Measurements from ENCODE around the gene TAF9. TPM values are rescaled to one million over a fixed set of nuclear protein-coding genes. Genes with fewer than 3 reads are reported as not detected.

Gene TAF9, protein sequence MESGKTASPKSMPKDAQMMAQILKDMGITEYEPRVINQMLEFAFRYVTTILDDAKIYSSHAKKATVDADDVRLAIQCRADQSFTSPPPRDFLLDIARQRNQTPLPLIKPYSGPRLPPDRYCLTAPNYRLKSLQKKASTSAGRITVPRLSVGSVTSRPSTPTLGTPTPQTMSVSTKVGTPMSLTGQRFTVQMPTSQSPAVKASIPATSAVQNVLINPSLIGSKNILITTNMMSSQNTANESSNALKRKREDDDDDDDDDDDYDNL
- 10 to 100 TPM; 44.3 to 44.6 TPM for polyA plus RNA-seq

DNA sequence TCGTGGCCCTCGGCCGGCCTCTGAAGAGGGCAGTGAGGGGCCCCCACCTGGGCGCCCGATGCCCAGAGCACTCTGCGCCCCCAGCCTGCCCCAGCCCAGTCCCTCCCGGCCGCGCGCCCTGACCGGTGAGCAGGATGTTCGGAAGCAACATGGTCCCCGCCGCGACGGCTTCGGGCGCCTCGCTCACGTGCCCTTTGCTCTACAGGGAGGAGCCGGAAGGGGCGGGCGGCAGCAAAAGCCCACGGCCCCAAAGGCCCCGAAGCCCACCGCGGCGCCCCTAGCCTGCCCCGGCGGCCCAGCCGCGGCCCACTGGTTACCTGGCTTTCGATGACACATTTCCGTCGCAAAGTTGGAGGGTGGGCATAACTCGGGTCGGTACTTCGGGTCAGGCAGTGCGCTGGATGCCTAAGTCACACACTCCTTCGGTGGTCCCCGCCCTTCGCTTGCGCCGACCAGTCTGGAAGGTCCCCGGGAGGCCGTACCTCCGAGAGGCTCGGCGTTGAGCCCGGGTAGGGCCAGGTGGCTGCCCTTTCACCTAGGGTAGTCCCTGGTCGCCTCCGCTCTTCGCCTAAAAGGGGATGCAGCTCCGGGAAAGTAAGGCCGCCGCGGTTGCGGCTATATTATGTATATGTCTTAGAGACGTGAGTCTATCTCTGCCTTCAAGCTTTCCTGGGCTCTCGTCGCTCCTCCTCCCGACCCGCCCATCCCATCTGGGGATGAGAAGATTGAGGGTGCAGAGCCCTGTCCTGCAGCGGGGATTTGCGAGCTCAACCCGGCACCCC is at the start of gene TAF9, which contains the start of the genes AK6 and RAD17:
TAF9 (minus strand) TSS at position 181 of the 782 bp plus-strand sequence. CDS start 3,783 bp downstream, outside the sequence.
AK6 (minus strand) TSS at position 181 of the 782 bp plus-strand sequence; CDS start at position 151, 30 bp downstream.
RAD17 (plus strand) TSS at position 479 of the 782 bp plus-strand sequence. CDS start 2,391 bp downstream, outside the sequence.
- H3K27ac ChIP-seq (ENCODE audit: low read depth in 2 of 2, low read length in 1 of 2), result peak within 1 kb of the TSS; percentile 97 to 99

DNA sequence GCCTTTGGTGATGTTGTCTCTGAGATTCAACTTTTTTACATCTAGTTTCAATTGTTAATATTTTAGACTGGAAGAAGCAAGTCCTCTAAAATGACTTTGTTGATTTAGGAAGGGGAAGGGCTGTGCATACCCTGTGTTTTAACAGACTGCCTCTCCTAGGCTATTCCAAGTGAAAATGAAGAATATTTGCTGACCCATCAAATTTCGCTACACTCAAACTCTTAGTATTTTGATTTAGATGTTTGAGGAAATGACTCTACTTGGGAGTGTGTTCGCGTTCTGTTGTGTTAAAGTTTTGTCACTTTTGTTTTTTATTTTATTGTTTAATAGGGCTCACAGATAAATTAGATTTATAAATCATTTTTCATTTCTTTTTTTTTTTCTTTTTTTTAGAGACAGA is 49.2 kb upstream of the TAF9 start:
- Histone ChIP-seq H3K36me3 (ENCODE audit: control insufficient read depth in 2 of 2, insufficient read depth in 2 of 2, low read length in 1 of 2) (peaks cover 0 to 3% of the 10 kb centered on the region in 2 donors), H3K27ac (ENCODE audit: low read depth in 2 of 2, low read length in 1 of 2) (no peak overlapping the region), H3K4me1 (ENCODE audit: control insufficient read depth in 2 of 2, insufficient read depth in 2 of 2, low read length in 1 of 2) (peaks cover 0 to 6% of the 10 kb centered on the region in 2 donors), H3K9me3 (ENCODE audit: control insufficient read depth in 2 of 2, insufficient read depth in 1 of 2, low read depth in 1 of 2, low read length in 1 of 2) (no peaks in the 10 kb centered on the region), H3K27me3 (ENCODE audit: control insufficient read depth in 1 of 2, insufficient read depth in 2 of 2, low read length in 2 of 2) (no peaks in the 10 kb centered on the region), H3K4me3 (ENCODE audit: low read depth in 1 of 2, low read length in 2 of 2) (no peak overlapping the region)
- 97 to 98% methylated on average over 3 of the region's 3 CpGs for WGBS, 2 donors

More for the DNA sequence above, at the start of gene TAF9, which contains the start of the genes AK6 and RAD17:
- WGBS, 2 donors, result 0 to 1% methylated on average over 59 to 66 of the region's 66 CpGs
- no peaks in the 10 kb centered on the region for H3K9me3 ChIP-seq (ENCODE audit: control insufficient read depth in 2 of 2, insufficient read depth in 1 of 2, low read depth in 1 of 2, low read length in 1 of 2)
- H3K4me3 ChIP-seq (ENCODE audit: low read depth in 1 of 2, low read length in 2 of 2), result peak within 1 kb of the TSS; percentile 76 to 96
- H3K27me3 ChIP-seq (ENCODE audit: control insufficient read depth in 1 of 2, insufficient read depth in 2 of 2, low read length in 2 of 2), result no peaks in the 10 kb centered on the region
- peaks cover 3 to 4% of the 10 kb centered on the region in 2 donors for H3K4me1 ChIP-seq (ENCODE audit: control insufficient read depth in 2 of 2, insufficient read depth in 2 of 2, low read length in 1 of 2)
- no peaks in the 10 kb centered on the region for H3K36me3 ChIP-seq (ENCODE audit: control insufficient read depth in 2 of 2, insufficient read depth in 2 of 2, low read length in 1 of 2)

DNA sequence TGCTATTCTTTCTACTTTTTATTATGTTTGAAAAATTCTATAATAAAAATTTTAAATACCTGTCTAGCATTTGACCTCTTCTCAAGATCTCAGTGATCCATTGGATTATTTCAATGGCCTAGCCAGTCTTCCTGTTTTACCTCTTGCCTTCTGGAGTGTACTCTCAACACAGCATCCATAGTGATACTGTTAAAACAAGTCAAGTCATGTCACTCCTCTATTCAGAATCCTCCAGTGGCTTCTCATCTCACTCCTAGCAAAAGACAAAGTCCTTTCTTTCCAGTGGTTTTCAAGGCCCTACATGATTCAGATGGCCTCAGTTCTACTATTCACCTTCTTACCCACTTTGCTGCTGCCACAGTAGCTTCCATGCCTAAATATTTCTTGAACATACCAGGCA is 47.4 kb upstream of the TAF9 start:
- H3K27ac ChIP-seq (ENCODE audit: low read depth in 2 of 2, low read length in 1 of 2), result no peak overlapping the region
- H3K4me3 ChIP-seq (ENCODE audit: low read depth in 1 of 2, low read length in 2 of 2), result no peak overlapping the region
- H3K4me1 ChIP-seq (ENCODE audit: control insufficient read depth in 2 of 2, insufficient read depth in 2 of 2, low read length in 1 of 2), result peaks cover 0 to 6% of the 10 kb centered on the region in 2 donors
- H3K27me3 ChIP-seq (ENCODE audit: control insufficient read depth in 1 of 2, insufficient read depth in 2 of 2, low read length in 2 of 2), result no peaks in the 10 kb centered on the region
- H3K36me3 ChIP-seq (ENCODE audit: control insufficient read depth in 2 of 2, insufficient read depth in 2 of 2, low read length in 1 of 2), result peaks cover 0 to 3% of the 10 kb centered on the region in 2 donors
- H3K9me3 ChIP-seq (ENCODE audit: control insufficient read depth in 2 of 2, insufficient read depth in 1 of 2, low read depth in 1 of 2, low read length in 1 of 2), result no peaks in the 10 kb centered on the region

DNA sequence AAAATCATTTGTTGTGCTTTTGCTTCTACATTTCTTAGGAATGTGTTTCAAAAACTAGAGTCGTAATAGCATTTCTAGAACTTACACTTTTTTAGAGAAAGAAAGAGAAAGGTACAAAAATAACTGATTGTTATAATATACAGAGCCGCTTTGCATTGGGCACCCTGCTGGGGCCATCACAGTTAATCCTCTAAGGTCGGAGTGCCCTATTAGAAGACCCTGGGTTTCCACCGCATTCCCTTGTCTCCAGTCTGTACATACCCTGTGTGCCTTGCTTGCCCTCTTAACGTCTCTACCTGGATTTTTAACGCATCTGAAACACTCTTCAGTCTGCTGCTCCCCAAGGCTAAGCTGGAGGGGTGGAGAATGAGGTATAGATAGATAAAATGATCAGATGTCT is 46.9 kb upstream of the TAF9 start:
- no peak overlapping the region for H3K27ac ChIP-seq (ENCODE audit: low read depth in 2 of 2, low read length in 1 of 2)
- H3K9me3 ChIP-seq (ENCODE audit: control insufficient read depth in 2 of 2, insufficient read depth in 1 of 2, low read depth in 1 of 2, low read length in 1 of 2), result no peaks in the 10 kb centered on the region
- H3K27me3 ChIP-seq (ENCODE audit: control insufficient read depth in 1 of 2, insufficient read depth in 2 of 2, low read length in 2 of 2), result no peaks in the 10 kb centered on the region
- 52 to 64% methylated on average over 6 of the region's 6 CpGs for WGBS, 2 donors
- H3K36me3 ChIP-seq (ENCODE audit: control insufficient read depth in 2 of 2, insufficient read depth in 2 of 2, low read length in 1 of 2), result peaks cover 0 to 3% of the 10 kb centered on the region in 2 donors
- H3K4me3 ChIP-seq (ENCODE audit: low read depth in 1 of 2, low read length in 2 of 2), result peak overlapping the region in 1 of 2 donors; percentile 90
- peaks cover 0 to 6% of the 10 kb centered on the region in 2 donors for H3K4me1 ChIP-seq (ENCODE audit: control insufficient read depth in 2 of 2, insufficient read depth in 2 of 2, low read length in 1 of 2)

DNA sequence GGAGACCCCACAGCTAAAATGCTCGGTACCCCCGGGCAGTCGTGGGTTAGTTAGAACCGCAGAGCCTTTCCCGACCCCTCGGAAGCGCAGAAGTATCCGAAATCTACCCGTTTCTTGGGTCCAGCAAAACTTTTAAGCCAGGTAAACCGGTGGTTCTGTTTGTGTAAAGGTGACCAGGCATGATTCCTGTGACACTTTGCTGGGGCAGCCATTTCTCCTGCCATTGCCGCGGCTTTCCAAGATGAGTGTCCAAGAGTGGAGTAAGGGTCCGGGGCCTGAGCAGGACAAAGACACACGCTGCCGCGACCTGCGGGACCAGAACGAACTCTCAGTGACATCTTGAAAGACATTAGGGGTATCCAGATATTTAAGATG is 46.3 kb upstream of the TAF9 start:
- Histone ChIP-seq H3K4me3 (ENCODE audit: low read depth in 1 of 2, low read length in 2 of 2) (peak overlapping the region; percentile 87 to 90), H3K4me1 (ENCODE audit: control insufficient read depth in 2 of 2, insufficient read depth in 2 of 2, low read length in 1 of 2) (peaks cover 0 to 6% of the 10 kb centered on the region in 2 donors), H3K27me3 (ENCODE audit: control insufficient read depth in 1 of 2, insufficient read depth in 2 of 2, low read length in 2 of 2) (no peaks in the 10 kb centered on the region), H3K27ac (ENCODE audit: low read depth in 2 of 2, low read length in 1 of 2) (peak overlapping the region; percentile 86 to 91), H3K36me3 (ENCODE audit: control insufficient read depth in 2 of 2, insufficient read depth in 2 of 2, low read length in 1 of 2) (peaks cover 0 to 3% of the 10 kb centered on the region in 2 donors), H3K9me3 (ENCODE audit: control insufficient read depth in 2 of 2, insufficient read depth in 1 of 2, low read depth in 1 of 2, low read length in 1 of 2) (no peaks in the 10 kb centered on the region)
- WGBS, 2 donors, result 35 to 36% methylated on average over 18 of the region's 18 CpGs

DNA sequence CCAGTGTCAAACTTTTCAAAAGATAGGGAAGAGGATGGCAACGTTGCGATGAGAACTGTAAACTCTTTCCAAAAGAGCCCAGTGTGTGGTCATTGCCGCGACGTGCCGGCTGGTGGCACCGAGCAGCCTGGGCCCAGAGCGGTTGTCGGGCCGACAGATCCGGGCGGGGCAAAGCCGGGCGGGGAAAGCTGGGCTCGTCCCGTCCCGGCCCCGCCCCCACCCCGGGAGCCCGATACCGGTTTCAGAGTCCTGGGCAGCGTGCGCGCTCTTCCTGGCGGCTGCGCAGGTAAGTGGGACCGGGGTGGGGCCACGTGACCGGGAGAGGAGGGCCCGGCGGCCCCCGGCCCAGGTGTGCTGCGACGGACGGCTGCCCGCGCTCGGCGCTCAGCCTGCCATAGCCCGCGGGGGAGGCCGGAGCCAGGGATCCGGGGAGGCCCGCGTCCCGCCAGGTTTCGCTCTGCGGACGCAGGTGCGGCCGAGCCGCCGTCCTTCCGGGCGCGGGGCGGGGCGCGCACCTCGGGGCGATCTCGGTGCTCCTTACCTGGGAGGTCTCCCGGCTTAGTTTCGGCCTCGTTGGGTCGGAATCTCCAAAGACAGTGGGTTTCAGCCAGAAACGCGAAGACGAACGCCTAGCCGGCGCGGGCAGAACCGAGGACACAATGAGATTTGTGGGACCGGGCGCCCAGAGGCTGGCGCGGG is 45.7 kb upstream of the TAF9 start, which contains the start of gene MARVELD2:
MARVELD2 (plus strand) TSS at position 232 of the 699 bp plus-strand sequence. CDS start 4,270 bp downstream, outside the sequence.
- Histone ChIP-seq H3K27me3 (ENCODE audit: control insufficient read depth in 1 of 2, insufficient read depth in 2 of 2, low read length in 2 of 2) (no peaks in the 10 kb centered on the region), H3K9me3 (ENCODE audit: control insufficient read depth in 2 of 2, insufficient read depth in 1 of 2, low read depth in 1 of 2, low read length in 1 of 2) (no peaks in the 10 kb centered on the region), H3K4me3 (ENCODE audit: low read depth in 1 of 2, low read length in 2 of 2) (peak within 1 kb of the TSS; percentile 87 to 90), H3K4me1 (ENCODE audit: control insufficient read depth in 2 of 2, insufficient read depth in 2 of 2, low read length in 1 of 2) (peaks cover 0 to 6% of the 10 kb centered on the region in 2 donors), H3K27ac (ENCODE audit: low read depth in 2 of 2, low read length in 1 of 2) (peak within 1 kb of the TSS; percentile 86 to 91), H3K36me3 (ENCODE audit: control insufficient read depth in 2 of 2, insufficient read depth in 2 of 2, low read length in 1 of 2) (peaks cover 0 to 2% of the 10 kb centered on the region in 2 donors)
- 11 to 13% methylated on average over 60 to 78 of the region's 78 CpGs for WGBS, 2 donors

DNA sequence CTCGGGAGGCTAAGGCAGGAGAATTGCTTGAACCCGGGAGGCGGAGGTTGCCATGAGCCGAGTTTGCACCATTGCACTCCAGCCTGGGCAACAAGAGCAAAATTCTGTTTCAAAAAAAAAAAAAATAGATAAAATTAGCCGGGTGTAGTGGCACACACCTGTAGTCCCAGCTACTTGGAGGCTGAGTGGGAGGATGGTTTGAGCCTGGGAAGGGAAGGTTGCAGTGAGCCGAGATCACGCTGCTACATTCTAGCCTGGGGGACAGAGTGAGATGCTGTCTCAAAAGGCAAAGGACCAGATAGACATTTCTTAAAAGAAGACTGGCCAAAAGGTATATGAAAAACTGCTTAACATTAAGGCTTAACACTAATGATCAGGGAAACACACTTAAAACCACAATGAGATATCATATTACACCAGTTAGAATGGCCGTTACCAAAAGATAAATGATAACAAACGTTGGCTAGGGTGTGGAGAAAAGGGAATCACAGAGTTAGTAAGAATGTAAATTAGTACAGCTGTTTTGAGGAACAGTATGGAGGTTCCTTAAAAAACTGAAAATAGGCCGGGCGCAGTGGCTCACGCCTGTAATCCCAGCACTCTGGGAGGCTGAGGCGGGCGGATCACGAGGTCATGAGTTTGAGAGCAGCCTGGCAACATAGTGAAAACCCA is 35.5 kb upstream of the TAF9 start:
- no peaks in the 10 kb centered on the region for H3K9me3 ChIP-seq (ENCODE audit: control insufficient read depth in 2 of 2, insufficient read depth in 1 of 2, low read depth in 1 of 2, low read length in 1 of 2)
- H3K4me1 ChIP-seq (ENCODE audit: control insufficient read depth in 2 of 2, insufficient read depth in 2 of 2, low read length in 1 of 2), result no peaks in the 10 kb centered on the region
- H3K4me3 ChIP-seq (ENCODE audit: low read depth in 1 of 2, low read length in 2 of 2), result no peak overlapping the region
- H3K27ac ChIP-seq (ENCODE audit: low read depth in 2 of 2, low read length in 1 of 2), result no peak overlapping the region
- no peaks in the 10 kb centered on the region for H3K27me3 ChIP-seq (ENCODE audit: control insufficient read depth in 1 of 2, insufficient read depth in 2 of 2, low read length in 2 of 2)
- 89 to 90% methylated on average over 15 of the region's 15 CpGs for WGBS, 2 donors
- peaks cover 0 to 3% of the 10 kb centered on the region in 2 donors for H3K36me3 ChIP-seq (ENCODE audit: control insufficient read depth in 2 of 2, insufficient read depth in 2 of 2, low read length in 1 of 2)

DNA sequence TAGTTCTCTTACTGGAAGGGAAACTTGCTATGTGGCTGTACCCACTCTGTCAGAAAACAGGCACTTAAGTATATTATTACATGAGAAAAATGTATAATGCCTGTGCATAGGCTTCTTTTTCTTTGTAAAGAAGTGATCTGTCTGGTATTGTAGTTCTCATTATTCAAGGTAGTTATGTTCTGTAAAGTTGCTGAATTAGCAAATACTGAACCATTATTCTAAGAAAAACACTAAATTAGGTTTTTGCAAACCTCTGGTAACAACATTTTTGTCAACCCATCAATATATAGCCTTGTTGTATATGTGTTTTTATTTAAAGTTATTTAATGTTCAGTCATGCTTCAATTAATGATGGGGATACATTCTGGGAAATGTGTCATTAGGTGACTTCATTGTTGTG is 9.1 kb upstream of the TAF9 start:
- H3K4me3 ChIP-seq (ENCODE audit: low read depth in 1 of 2, low read length in 2 of 2), result no peak overlapping the region
- H3K27ac ChIP-seq (ENCODE audit: low read depth in 2 of 2, low read length in 1 of 2), result no peak overlapping the region
- peaks cover 3 to 6% of the 10 kb centered on the region in 2 donors for H3K36me3 ChIP-seq (ENCODE audit: control insufficient read depth in 2 of 2, insufficient read depth in 2 of 2, low read length in 1 of 2)
- H3K27me3 ChIP-seq (ENCODE audit: control insufficient read depth in 1 of 2, insufficient read depth in 2 of 2, low read length in 2 of 2), result no peaks in the 10 kb centered on the region
- no peaks in the 10 kb centered on the region for H3K4me1 ChIP-seq (ENCODE audit: control insufficient read depth in 2 of 2, insufficient read depth in 2 of 2, low read length in 1 of 2)
- no peaks in the 10 kb centered on the region for H3K9me3 ChIP-seq (ENCODE audit: control insufficient read depth in 2 of 2, insufficient read depth in 1 of 2, low read depth in 1 of 2, low read length in 1 of 2)

Measured in esophagus (tissue), 2 donors.